Measurements from ENCODE around the gene SIK2. TPM values are rescaled to one million over a fixed set of nuclear protein-coding genes. Genes with fewer than 3 reads are reported as not detected.

Gene SIK2
- polyA plus RNA-seq, 1 donor from 2014 or later, result 9.0 TPM

- H3K4me2 ChIP-seq (ENCODE audit: low read length), result no peak overlapping the region
Observed at GRCh38 chr11:111561306-111561705, 40.9 kb upstream of the SIK2 start.

GRCh38 chr11:111561791-111562325 lies 40.4 kb upstream of the SIK2 start:
- no peaks in the 10 kb centered on the region for H4K20me1 ChIP-seq (ENCODE audit: insufficient read depth)
- no peaks in the 10 kb centered on the region for H3K79me2 ChIP-seq (replicated peaks; ENCODE audit: insufficient read depth, low read length)
- H2AFZ ChIP-seq (ENCODE audit: low read depth, low read length), result no peak overlapping the region
- H3K9me3 ChIP-seq (ENCODE audit: low read length), result no peaks in the 10 kb centered on the region
- no peak overlapping the region for H3K27ac ChIP-seq (ENCODE audit: low read length)
- H3K36me3 ChIP-seq (ENCODE audit: insufficient read depth, low read length), result no peaks in the 10 kb centered on the region
- H3F3A ChIP-seq (ENCODE audit: insufficient read depth, low read length, poor library complexity, severe bottlenecking), result no peaks in the 10 kb centered on the region
- no peak overlapping the region for H3K4me3 ChIP-seq (ENCODE audit: low read length)
- no peaks in the 10 kb centered on the region for H3K27me3 ChIP-seq (ENCODE audit: insufficient read depth, low read depth, low read length)
- H3K9ac ChIP-seq (ENCODE audit: low read length), result no peak overlapping the region
- no peaks in the 10 kb centered on the region for H3K9me2 ChIP-seq (ENCODE audit: insufficient read depth, low read length)
- H3K4me2 ChIP-seq (ENCODE audit: low read length), result no peak overlapping the region
- TF ChIP-seq EP300 (conservative IDR thresholded peaks at IDR 0.05; ENCODE audit: poor library complexity, severe bottlenecking) (no peak), EZH2 (IDR thresholded peaks at IDR 0.05; ENCODE audit: borderline replicate concordance, insufficient read depth, low read length, poor library complexity, severe bottlenecking) (no peak), RAD21 (conservative IDR thresholded peaks at IDR 0.05) (no peak), MXI1 (conservative IDR thresholded peaks at IDR 0.05; ENCODE audit: poor library complexity, severe bottlenecking) (no peak), TAF1 (IDR thresholded peaks at IDR 0.05; ENCODE audit: low read depth) (no peak), CTCF (IDR thresholded peaks at IDR 0.05; ENCODE audit: poor library complexity, severe bottlenecking) (no peak), REST (IDR thresholded peaks at IDR 0.05; ENCODE audit: borderline replicate concordance) (no peak), SMC3 (conservative IDR thresholded peaks at IDR 0.05; ENCODE audit: poor library complexity) (no peak), POLR2AphosphoS5 (IDR thresholded peaks at IDR 0.05) (no peak)

More at GRCh38 chr11:111561306-111561705, 40.9 kb upstream of the SIK2 start:
- Histone ChIP-seq H3K9me2 (ENCODE audit: insufficient read depth, low read length) (no peaks in the 10 kb centered on the region), H3K79me2 (replicated peaks; ENCODE audit: insufficient read depth, low read length) (no peaks in the 10 kb centered on the region), H3K27me3 (ENCODE audit: insufficient read depth, low read depth, low read length) (no peaks in the 10 kb centered on the region), H2AFZ (ENCODE audit: low read depth, low read length) (no peak overlapping the region), H4K20me1 (ENCODE audit: insufficient read depth) (no peaks in the 10 kb centered on the region), H3F3A (ENCODE audit: insufficient read depth, low read length, poor library complexity, severe bottlenecking) (no peaks in the 10 kb centered on the region), H3K9ac (ENCODE audit: low read length) (no peak overlapping the region), H3K4me3 (ENCODE audit: low read length) (no peak overlapping the region), H3K9me3 (ENCODE audit: low read length) (no peaks in the 10 kb centered on the region), H3K36me3 (ENCODE audit: insufficient read depth, low read length) (no peaks in the 10 kb centered on the region), H3K27ac (ENCODE audit: low read length) (no peak overlapping the region)
- TF ChIP-seq SMC3 (conservative IDR thresholded peaks at IDR 0.05; ENCODE audit: poor library complexity), result no peak
- no peak for TF ChIP-seq TAF1 (IDR thresholded peaks at IDR 0.05; ENCODE audit: low read depth)
- no peak for TF ChIP-seq RAD21 (conservative IDR thresholded peaks at IDR 0.05)
- TF ChIP-seq REST (IDR thresholded peaks at IDR 0.05; ENCODE audit: borderline replicate concordance), result no peak
- no peak for TF ChIP-seq EP300 (conservative IDR thresholded peaks at IDR 0.05; ENCODE audit: poor library complexity, severe bottlenecking)

All from neural cell (in vitro differentiated cells).